SK-N-SH (cell line): ENCODE data around the gene ZBTB1. TPM values are rescaled to one million over a fixed set of nuclear protein-coding genes. Genes with fewer than 3 reads are reported as not detected.

Experiments used
- CTCF ChIA-PET: fragments of 300-600, 350-600 bp; formaldehyde crosslinking; extraction: SDS; loops from one replicate; lab custom pipeline; 2021; lab: Yijun Ruan, JAX
- POLR2A ChIA-PET: fragments of 350-600 bp; sonication (Branson Sonifier 250); formaldehyde crosslinking; extraction: SDS; loops from one replicate; lab custom pipeline; 2020; ENCODE audit warnings: antibody characterized with exemption, inconsistent platforms; lab: Yijun Ruan, JAX
- DNase-seq: peaks from one replicate; pipeline ENCODE4 v3.0.0; 2012
- H2AFZ ChIP-seq: fragments of 200-600 bp; sonication (generic); 2 replicates; pipeline ENCODE4 v1.8.1; 2016; ENCODE audit warnings: antibody characterized with exemption, mild to moderate bottlenecking, low read depth
- H3F3A ChIP-seq: fragments of 200-600 bp; sonication (generic); replicated peaks from 2 replicates; pipeline ENCODE3; 2016; ENCODE audit warnings: antibody characterized with exemption, mild to moderate bottlenecking; ENCODE audit not compliant: insufficient read depth
- H3K27ac ChIP-seq, 2 experiments: fragments of 200-500 bp in 1 of 2; fragments of 200-600 bp in 1 of 2; sonication (Bioruptor generic) in 1 of 2; sonication (generic), shearing (Covaris generic) in 1 of 2; 2 replicates each; pipeline versions ENCODE4 v1.5.1 to v1.6.1; 2014 to 2016; ENCODE audit warnings: low read depth in 2 of 2, inconsistent platforms in 1 of 2, low read length in 1 of 2, mild to moderate bottlenecking in 1 of 2, mixed read lengths in 1 of 2
- H3K27me3 ChIP-seq: fragments of 200-600 bp; sonication (generic), shearing (Covaris generic); 2 replicates; pipeline ENCODE4 v1.6.1; 2016; ENCODE audit warnings: mixed run types; ENCODE audit not compliant: insufficient read depth
- H3K36me3 ChIP-seq, 2 experiments: fragments of 200-500 bp in 1 of 2; fragments of 200-600 bp in 1 of 2; sonication (Bioruptor generic) in 1 of 2; sonication (generic) in 1 of 2; replicated peaks in 1 of 2; 2 replicates each; pipeline versions ENCODE3 to v1.5.1; 2014 to 2016; ENCODE audit warnings: low read length in 1 of 2, mild to moderate bottlenecking in 1 of 2; ENCODE audit not compliant: insufficient read depth in 2 of 2, control insufficient read depth in 1 of 2
- H3K4me1 ChIP-seq, 2 experiments: fragments of 200-500 bp in 1 of 2; fragments of 200-600 bp in 1 of 2; sonication (Bioruptor generic) in 1 of 2; sonication (generic), shearing (Covaris generic) in 1 of 2; 2 replicates each; pipeline versions ENCODE4 v1.5.1 to v1.6.1; 2014 to 2016; ENCODE audit warnings: low read depth in 1 of 2, low read length in 1 of 2, mixed run types in 1 of 2; ENCODE audit not compliant: insufficient read depth in 2 of 2, control insufficient read depth in 1 of 2
- H3K4me2 ChIP-seq: fragments of 200-600 bp; sonication (generic), shearing (Covaris generic); 2 replicates; pipeline ENCODE4 v1.6.1; 2017; ENCODE audit warnings: mixed run types
- H3K4me3 ChIP-seq, 2 experiments: fragments of 200-500 bp in 1 of 2; fragments of 200-600 bp in 1 of 2; sonication (Bioruptor generic) in 1 of 2; sonication (generic), shearing (Covaris generic) in 1 of 2; 2 replicates each; pipeline versions ENCODE4 v1.5.1 to v1.8.1; 2014 to 2016; ENCODE audit warnings: low read depth in 2 of 2, inconsistent platforms in 1 of 2, low read length in 1 of 2, mild to moderate bottlenecking in 1 of 2, mixed read lengths in 1 of 2, moderate library complexity in 1 of 2
- H3K79me2 ChIP-seq: fragments of 200-600 bp; sonication (generic); 2 replicates; pipeline ENCODE4 v1.8.1; 2017; ENCODE audit warnings: mild to moderate bottlenecking; ENCODE audit not compliant: insufficient read depth
- H3K9ac ChIP-seq: fragments of 200-600 bp; sonication (generic); 2 replicates; pipeline ENCODE4 v1.6.1; 2017; ENCODE audit warnings: mixed run types
- H3K9me2 ChIP-seq: fragments of 200-600 bp; sonication (generic); 2 replicates; pipeline ENCODE4 v1.6.1; 2017; ENCODE audit warnings: mixed run types
- H3K9me3 ChIP-seq: fragments of 200-600 bp; sonication (generic); 2 replicates; pipeline ENCODE4 v1.6.1; 2017; ENCODE audit warnings: mixed run types, mild to moderate bottlenecking, moderate library complexity
- H4K20me1 ChIP-seq: fragments of 200-600 bp; sonication (generic); 2 replicates; pipeline ENCODE4 v1.6.1; 2017; ENCODE audit warnings: mild to moderate bottlenecking, mixed run types; ENCODE audit not compliant: insufficient read depth
- CTCF ChIP-seq: fragments of 200-600 bp; sonication (generic); IDR thresholded peaks from 2 replicates; pipeline ENCODE4 v1.6.1; 2017; ENCODE audit warnings: antibody characterized with exemption, mild to moderate bottlenecking, moderate library complexity
- EZH2phosphoT487 ChIP-seq: fragments of 200-600 bp; sonication (generic); IDR thresholded peaks from 2 replicates; pipeline ENCODE4 v1.6.1; 2017; ENCODE audit warnings: low read depth, mixed run types, mild to moderate bottlenecking, antibody characterized with exemption, moderate library complexity, borderline replicate concordance
- GABPA ChIP-seq: IDR thresholded peaks from 2 replicates; pipeline ENCODE4 v1.4.0; 2012; ENCODE audit warnings: low read depth, mild to moderate bottlenecking
- MEF2A ChIP-seq: IDR thresholded peaks from 2 replicates; pipeline ENCODE4 v1.4.0; 2012; ENCODE audit warnings: low read depth, borderline replicate concordance
- MXI1 ChIP-seq: IDR thresholded peaks from 2 replicates; pipeline ENCODE4 v1.6.1; 2012; ENCODE audit warnings: mild to moderate bottlenecking, low read depth, low read length, improper control_type of control experiment
- NFIC ChIP-seq: IDR thresholded peaks from 2 replicates; pipeline ENCODE4 v1.4.0; 2012; ENCODE audit warnings: borderline replicate concordance
- NRF1 ChIP-seq: IDR thresholded peaks from 2 replicates; pipeline ENCODE4 v1.6.1; 2012; ENCODE audit warnings: low read depth, mild to moderate bottlenecking, low read length
- POLR2AphosphoS5 ChIP-seq: IDR thresholded peaks from 2 replicates; pipeline ENCODE4 v1.6.1; 2012; ENCODE audit warnings: low read depth, low read length
- RCOR1 ChIP-seq: fragments of 150-350 bp; IDR thresholded peaks from 2 replicates; pipeline ENCODE4 v1.6.1; 2017; ENCODE audit warnings: antibody characterized with exemption, low read length
- RXRA ChIP-seq: IDR thresholded peaks from 2 replicates; pipeline ENCODE4 v1.4.0; 2012; ENCODE audit warnings: low read depth, mild to moderate bottlenecking, borderline replicate concordance
- SIN3A ChIP-seq: IDR thresholded peaks from 2 replicates; pipeline ENCODE4 v1.6.1; 2012; ENCODE audit warnings: low read depth, mild to moderate bottlenecking, low read length, moderate library complexity, borderline replicate concordance
- TCF12 ChIP-seq: IDR thresholded peaks from 2 replicates; pipeline ENCODE4 v1.4.0; 2012
- USF2 ChIP-seq: fragments of 150-350 bp; IDR thresholded peaks from 2 replicates; pipeline ENCODE4 v1.6.1; 2017; ENCODE audit warnings: antibody characterized with exemption, low read length, low read depth, borderline replicate concordance
- YY1 ChIP-seq: IDR thresholded peaks from 2 replicates; pipeline ENCODE4 v1.4.0; 2012; ENCODE audit warnings: low read depth, mild to moderate bottlenecking
- ZBTB33 ChIP-seq: IDR thresholded peaks from 2 replicates; pipeline ENCODE4 v1.4.0; 2012; ENCODE audit warnings: low read depth, borderline replicate concordance
- WGBS: methylation state at CpG from one replicate; pipeline ENCODE4 v1.1.6; 2017; ENCODE audit warnings: low lambda C conversion rate; 5-methylcytosine and 5-hydroxymethylcytosine counted together
- polyA plus RNA-seq, 3 experiments: library from polyadenylated mRNA; depleted of rRNA; stranded (reverse); fragments of >200 nt; gene quantifications; 2 replicates each; pipeline ENCODE4 v1.2.3, GENCODE V29; 2012
- TF ChIP-seq, protein P1 (sequence below): IDR thresholded peaks from 2 replicates; pipeline ENCODE4 v1.6.1; 2012; ENCODE audit warnings: mild to moderate bottlenecking, low read depth, low read length, moderate library complexity
- TF ChIP-seq, protein P2 (sequence below): IDR thresholded peaks from 2 replicates; pipeline ENCODE4 v1.4.0; 2012; ENCODE audit warnings: low read depth
- TF ChIP-seq, protein P3 (sequence below): fragments of 150-350 bp; IDR thresholded peaks from 2 replicates; pipeline ENCODE4 v1.6.1; 2016; ENCODE audit warnings: mild to moderate bottlenecking, low read depth, low read length
- TF ChIP-seq, protein P4 (sequence below): IDR thresholded peaks from 2 replicates; pipeline ENCODE4 v1.4.0; 2012; ENCODE audit warnings: low read depth, borderline replicate concordance

Gene ZBTB1
- polyA plus RNA-seq, 1 of the 3 experiments (the other 2 are of a cell fraction), result 12.7 TPM

DNA sequence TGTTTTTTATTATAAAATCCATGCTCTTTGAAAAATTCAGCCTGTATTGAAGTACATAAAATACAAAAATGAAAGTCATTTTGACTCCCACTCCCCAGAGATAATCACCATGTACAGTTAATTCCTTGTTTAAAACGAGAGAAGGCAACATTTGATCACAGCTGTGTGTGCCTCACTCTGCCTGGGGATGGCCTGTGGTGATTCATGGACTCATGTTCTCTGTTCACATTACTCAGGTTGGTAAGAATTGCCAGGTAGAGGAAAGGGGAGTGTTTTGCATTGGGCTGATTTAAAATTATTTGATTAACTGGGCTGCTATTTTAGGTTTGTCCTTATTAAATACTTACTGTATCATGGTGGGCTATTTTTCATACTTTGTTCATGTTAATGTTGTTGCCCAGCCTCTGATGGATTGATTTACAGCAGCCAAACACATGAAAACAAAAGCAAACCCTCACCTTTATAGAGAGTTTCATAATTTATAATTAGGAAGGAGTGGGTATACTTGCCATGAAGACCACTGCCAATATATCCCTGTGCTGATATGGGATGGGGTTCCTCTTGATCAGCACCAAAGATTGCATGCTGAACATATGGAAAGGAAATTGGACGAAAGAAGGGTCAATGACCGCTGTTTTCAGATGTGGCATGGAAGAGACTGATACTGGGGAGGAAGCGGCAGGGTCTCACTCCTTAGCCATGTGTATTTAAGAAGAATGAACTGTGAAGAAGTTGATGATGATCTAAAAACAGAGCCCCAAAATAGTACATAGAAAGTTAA is 3.0 kb downstream of the ZBTB1 start:
- WGBS, result 74% methylated on average over 4 of the region's 4 CpGs
- H3K9me2 ChIP-seq, result no peaks in the 10 kb centered on the region
- TF ChIP-seq RXRA (no peak), CTCF (no peak), SIN3A (no peak), ZBTB33 (no peak), NRF1 (no peak), TCF12 (no peak), MEF2A (no peak), MXI1 (no peak), POLR2AphosphoS5 (no peak), NFIC (no peak), USF2 (no peak), YY1 (no peak), RCOR1 (no peak), EZH2phosphoT487 (no peak), GABPA (no peak)
- TF ChIP-seq, protein P1, sequence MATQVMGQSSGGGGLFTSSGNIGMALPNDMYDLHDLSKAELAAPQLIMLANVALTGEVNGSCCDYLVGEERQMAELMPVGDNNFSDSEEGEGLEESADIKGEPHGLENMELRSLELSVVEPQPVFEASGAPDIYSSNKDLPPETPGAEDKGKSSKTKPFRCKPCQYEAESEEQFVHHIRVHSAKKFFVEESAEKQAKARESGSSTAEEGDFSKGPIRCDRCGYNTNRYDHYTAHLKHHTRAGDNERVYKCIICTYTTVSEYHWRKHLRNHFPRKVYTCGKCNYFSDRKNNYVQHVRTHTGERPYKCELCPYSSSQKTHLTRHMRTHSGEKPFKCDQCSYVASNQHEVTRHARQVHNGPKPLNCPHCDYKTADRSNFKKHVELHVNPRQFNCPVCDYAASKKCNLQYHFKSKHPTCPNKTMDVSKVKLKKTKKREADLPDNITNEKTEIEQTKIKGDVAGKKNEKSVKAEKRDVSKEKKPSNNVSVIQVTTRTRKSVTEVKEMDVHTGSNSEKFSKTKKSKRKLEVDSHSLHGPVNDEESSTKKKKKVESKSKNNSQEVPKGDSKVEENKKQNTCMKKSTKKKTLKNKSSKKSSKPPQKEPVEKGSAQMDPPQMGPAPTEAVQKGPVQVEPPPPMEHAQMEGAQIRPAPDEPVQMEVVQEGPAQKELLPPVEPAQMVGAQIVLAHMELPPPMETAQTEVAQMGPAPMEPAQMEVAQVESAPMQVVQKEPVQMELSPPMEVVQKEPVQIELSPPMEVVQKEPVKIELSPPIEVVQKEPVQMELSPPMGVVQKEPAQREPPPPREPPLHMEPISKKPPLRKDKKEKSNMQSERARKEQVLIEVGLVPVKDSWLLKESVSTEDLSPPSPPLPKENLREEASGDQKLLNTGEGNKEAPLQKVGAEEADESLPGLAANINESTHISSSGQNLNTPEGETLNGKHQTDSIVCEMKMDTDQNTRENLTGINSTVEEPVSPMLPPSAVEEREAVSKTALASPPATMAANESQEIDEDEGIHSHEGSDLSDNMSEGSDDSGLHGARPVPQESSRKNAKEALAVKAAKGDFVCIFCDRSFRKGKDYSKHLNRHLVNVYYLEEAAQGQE, result no peak
- TF ChIP-seq, protein P2, sequence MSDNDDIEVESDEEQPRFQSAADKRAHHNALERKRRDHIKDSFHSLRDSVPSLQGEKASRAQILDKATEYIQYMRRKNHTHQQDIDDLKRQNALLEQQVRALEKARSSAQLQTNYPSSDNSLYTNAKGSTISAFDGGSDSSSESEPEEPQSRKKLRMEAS, result no peak
- TF ChIP-seq, protein P3, sequence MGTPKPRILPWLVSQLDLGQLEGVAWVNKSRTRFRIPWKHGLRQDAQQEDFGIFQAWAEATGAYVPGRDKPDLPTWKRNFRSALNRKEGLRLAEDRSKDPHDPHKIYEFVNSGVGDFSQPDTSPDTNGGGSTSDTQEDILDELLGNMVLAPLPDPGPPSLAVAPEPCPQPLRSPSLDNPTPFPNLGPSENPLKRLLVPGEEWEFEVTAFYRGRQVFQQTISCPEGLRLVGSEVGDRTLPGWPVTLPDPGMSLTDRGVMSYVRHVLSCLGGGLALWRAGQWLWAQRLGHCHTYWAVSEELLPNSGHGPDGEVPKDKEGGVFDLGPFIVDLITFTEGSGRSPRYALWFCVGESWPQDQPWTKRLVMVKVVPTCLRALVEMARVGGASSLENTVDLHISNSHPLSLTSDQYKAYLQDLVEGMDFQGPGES, result no peak
- TF ChIP-seq, protein P4, sequence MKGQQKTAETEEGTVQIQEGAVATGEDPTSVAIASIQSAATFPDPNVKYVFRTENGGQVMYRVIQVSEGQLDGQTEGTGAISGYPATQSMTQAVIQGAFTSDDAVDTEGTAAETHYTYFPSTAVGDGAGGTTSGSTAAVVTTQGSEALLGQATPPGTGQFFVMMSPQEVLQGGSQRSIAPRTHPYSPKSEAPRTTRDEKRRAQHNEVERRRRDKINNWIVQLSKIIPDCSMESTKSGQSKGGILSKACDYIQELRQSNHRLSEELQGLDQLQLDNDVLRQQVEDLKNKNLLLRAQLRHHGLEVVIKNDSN, result no peak
- peaks cover 14% of the 10 kb centered on the region for H3F3A ChIP-seq
- peaks cover 67% of the 10 kb centered on the region for H4K20me1 ChIP-seq
- no peak for DNase-seq
- peaks cover 90% of the 10 kb centered on the region for H3K79me2 ChIP-seq
- CTCF ChIA-PET, result interaction anchor here (1.5 to 2.1 kb wide), 3 partner anchors 28 to 164 kb away, joined by 3 to 8 read pairs (median 7); no protein-coding TSS in a partner anchor
- H3K27ac ChIP-seq, result no peak overlapping the region
- H3K9ac ChIP-seq, result no peak overlapping the region
- H3K4me2 ChIP-seq, result peak overlapping the region; percentile 98
- peaks cover under 1 to 7% of the 10 kb centered on the region in 2 experiments for H3K36me3 ChIP-seq
- H3K27me3 ChIP-seq, result no peaks in the 10 kb centered on the region
- H3K4me3 ChIP-seq, result no peak overlapping the region
- no peaks in the 10 kb centered on the region for H3K9me3 ChIP-seq
- H2AFZ ChIP-seq, result no peak overlapping the region
- peaks cover 14 to 27% of the 10 kb centered on the region in 2 experiments; a peak in 3 of 4 replicates for H3K4me1 ChIP-seq
- POLR2A ChIA-PET, result no interaction called here
